PC-3 (cell line): ENCODE measurements around the gene KIF18B.

ENCODE experiments used
- EZH2 ChIP-seq: fragments of 300-600 bp; sonication (generic); IDR thresholded peaks from one replicate; pipeline ENCODE4 v1.6.1; 2017; ENCODE audit warnings: antibody characterized with exemption, mild to moderate bottlenecking, low read length; ENCODE audit not compliant: unreplicated experiment
- TF ChIP-seq, protein P1 (sequence below): fragments of 300-600 bp; sonication (generic); conservative IDR thresholded peaks from 2 replicates; pipeline ENCODE4 v1.5.1; 2017; ENCODE audit warnings: antibody characterized with exemption, low read depth, mild to moderate bottlenecking, low read length

DNA sequence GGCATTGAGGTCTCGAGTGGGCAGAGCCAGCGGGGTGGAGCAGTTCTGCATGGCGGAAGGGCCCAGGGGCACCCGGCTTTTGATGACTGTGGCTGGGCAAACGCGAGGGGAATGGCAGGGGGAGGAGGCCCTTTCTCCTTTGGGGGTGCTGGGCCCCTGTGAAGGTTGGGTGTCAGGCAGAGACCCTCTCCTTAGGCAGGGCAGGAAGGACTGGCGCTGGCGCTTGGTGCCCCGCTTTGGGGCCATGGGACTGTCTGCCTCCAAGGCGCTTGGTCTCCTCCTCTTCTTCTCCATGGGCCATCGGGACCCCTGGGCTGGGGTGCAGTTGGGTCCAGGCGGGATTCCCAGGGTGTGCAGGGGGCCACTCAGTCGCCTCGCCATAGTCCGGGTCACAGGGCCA lies 19.4 kb downstream of the KIF18B start:
- TF ChIP-seq, protein P1, sequence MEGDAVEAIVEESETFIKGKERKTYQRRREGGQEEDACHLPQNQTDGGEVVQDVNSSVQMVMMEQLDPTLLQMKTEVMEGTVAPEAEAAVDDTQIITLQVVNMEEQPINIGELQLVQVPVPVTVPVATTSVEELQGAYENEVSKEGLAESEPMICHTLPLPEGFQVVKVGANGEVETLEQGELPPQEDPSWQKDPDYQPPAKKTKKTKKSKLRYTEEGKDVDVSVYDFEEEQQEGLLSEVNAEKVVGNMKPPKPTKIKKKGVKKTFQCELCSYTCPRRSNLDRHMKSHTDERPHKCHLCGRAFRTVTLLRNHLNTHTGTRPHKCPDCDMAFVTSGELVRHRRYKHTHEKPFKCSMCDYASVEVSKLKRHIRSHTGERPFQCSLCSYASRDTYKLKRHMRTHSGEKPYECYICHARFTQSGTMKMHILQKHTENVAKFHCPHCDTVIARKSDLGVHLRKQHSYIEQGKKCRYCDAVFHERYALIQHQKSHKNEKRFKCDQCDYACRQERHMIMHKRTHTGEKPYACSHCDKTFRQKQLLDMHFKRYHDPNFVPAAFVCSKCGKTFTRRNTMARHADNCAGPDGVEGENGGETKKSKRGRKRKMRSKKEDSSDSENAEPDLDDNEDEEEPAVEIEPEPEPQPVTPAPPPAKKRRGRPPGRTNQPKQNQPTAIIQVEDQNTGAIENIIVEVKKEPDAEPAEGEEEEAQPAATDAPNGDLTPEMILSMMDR, result no peak
- no peak for TF ChIP-seq EZH2
